Measurements from ENCODE around the gene C19orf25.

Gene C19orf25

DNA sequence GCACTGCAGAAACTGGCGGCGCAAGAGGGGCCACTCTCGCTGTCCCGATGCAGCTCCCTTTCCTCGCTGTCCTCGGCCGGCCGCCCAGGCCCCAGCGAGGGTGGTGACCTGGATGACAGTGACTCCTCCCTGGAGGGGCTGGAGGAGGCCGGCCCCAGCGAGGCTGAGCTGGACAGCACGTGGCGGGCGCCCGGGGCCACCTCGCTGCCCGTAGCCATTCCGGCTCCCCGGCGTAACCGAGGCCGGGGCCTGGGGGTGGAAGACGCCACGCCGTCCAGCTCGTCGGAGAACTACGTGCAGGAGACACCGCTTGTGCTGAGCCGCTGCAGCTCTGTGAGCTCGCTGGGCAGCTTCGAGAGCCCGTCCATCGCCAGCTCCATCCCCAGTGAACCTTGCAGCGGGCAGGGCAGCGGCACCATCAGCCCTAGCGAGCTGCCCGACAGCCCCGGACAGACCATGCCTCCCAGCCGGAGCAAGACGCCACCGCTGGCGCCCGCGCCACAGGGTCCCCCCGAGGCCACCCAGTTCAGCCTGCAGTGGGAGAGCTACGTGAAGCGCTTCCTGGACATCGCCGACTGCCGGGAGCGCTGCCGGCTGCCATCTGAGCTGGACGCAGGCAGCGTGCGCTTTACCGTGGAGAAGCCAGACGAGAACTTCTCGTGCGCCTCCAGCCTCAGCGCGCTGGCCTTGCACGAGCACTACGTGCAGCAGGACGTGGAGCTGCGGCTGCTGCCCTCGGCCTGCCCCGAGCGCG lies 12.4 kb downstream of the C19orf25 start:
- in situ Hi-C loops (cut with MboI; ENCODE audit: low sequenced_read_pairs) = no loop called here

DNA sequence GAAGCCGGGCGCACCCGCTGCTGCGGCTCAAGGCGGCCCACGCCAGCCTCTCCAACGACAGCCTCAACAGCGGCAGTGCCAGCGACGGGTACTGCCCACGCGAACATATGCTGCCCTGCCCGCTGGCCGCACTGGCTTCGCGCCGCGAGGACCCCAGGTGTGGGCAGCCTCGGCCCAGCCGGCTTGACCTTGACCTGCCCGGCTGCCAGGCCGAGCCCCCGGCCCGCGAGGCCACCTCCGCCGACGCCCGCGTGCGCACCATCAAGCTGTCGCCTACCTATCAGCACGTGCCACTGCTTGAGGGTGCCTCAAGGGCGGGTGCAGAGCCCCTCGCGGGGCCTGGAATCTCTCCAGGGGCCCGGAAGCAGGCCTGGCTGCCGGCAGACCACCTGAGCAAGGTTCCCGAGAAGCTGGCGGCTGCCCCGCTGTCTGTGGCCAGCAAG lies 13.0 kb downstream of the C19orf25 start:
- in situ Hi-C loops (cut with MboI; ENCODE audit: low sequenced_read_pairs) = no loop called here

DNA sequence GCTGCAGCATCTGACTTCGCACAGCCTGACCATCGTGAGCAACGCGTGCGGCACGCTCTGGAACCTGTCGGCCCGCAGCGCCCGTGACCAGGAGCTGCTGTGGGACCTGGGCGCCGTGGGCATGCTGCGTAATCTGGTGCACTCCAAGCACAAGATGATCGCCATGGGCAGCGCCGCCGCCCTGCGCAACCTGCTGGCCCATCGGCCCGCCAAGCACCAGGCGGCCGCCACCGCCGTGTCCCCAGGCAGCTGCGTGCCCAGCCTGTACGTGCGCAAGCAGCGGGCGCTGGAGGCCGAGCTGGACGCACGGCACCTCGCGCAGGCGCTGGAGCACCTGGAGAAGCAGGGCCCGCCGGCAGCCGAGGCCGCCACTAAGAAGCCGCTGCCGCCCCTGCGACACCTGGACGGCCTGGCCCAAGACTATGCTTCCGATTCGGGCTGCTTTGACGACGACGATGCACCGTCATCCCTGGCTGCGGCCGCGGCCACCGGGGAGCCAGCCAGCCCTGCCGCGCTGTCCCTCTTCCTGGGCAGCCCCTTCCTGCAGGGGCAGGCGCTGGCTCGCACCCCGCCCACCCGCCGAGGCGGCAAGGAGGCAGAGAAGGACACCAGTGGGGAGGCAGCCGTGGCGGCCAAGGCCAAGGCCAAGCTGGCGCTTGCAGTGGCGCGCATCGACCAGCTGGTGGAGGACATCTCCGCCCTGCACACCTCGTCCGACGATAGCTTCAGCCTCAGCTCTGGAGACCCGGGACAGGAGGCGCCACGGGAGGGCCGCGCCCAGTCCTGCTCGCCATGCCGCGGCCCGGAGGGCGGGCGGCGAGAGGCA lies 13.6 kb downstream of the C19orf25 start:
- in situ Hi-C loops (cut with MboI; ENCODE audit: low sequenced_read_pairs) = no loop called here

DNA sequence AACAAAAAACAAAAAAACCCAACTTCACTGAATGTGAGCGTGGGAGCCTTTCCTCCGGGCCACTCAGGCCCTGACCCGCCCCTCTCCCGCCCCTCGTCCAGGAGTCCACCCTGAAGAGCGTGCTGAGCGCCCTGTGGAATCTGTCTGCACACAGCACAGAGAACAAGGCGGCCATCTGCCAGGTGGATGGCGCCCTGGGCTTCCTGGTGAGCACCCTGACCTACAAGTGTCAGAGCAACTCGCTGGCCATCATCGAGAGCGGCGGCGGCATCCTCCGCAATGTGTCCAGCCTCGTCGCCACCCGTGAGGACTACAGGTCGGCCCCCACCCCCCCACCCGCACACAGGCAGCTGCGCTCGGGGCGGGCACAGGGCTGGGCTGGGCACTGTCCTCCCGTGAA lies 17.2 kb downstream of the C19orf25 start:
- in situ Hi-C loops (cut with MboI; ENCODE audit: low sequenced_read_pairs) = no loop called here

DNA sequence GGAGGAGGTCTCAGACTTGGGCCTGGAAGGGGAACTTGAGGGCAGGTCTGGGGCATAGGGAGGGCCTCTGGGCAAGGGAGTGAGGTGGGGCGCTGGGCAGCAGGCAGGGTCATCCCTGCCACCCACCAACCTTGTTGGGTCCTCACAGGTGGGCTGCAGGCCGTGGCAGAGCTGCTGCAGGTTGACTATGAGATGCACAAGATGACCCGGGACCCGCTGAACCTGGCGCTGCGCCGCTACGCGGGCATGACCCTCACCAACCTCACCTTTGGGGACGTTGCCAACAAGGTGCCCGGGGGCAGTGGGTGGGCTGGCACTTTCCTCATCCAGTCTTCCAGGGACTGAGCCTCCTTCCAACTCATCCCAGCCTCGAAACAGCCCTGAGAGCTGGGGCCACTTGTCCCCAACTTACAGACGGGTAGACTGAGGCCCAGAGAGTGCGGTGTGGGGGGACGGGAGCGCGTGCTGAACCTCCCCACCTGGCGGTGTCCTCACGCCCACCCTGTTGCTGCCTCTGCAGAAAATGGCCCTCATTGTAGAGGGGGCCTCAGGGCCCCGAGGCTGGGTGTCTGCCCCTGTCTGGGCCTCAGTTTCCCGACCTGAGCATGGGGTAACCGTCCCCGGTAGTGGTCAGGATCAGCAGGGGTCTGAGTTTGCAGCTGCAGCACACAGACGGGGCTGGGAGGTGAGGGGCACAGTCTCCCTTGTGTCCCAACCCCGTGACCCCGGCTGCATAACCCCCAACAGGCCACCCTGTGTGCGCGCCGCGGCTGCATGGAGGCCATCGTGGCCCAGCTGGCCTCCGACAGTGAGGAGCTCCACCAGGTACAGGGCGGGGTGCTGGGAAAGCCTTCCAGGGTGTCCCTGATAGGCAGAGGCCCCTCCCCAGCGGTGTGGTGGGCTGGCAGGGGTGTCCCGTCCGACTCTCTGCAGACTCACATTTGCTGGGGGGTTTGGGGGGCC lies 18.7 kb downstream of the C19orf25 start:
- in situ Hi-C loops (cut with MboI; ENCODE audit: low sequenced_read_pairs) = no loop called here

DNA sequence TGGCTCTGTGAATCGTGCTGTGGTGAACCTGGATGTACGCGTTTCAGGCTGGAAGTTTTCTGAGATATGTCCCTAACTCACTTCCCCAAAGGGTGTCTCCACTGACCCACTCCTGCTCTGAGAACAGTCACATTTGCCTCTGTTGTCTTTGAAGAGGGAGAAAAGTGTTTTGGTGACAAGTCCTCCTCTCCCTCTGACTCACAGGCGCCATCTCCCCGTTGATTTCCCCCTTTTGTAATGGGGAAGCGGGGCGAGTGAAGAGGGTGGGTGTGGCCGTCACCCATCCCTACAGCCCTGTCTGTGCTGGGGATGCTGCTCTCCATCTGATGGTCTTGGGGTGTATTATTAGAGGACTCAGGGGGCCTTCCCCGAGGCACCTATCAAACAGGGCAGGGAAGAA lies 19.5 kb downstream of the C19orf25 start:
- in situ Hi-C loops (cut with MboI; ENCODE audit: low sequenced_read_pairs) = no loop called here

DNA sequence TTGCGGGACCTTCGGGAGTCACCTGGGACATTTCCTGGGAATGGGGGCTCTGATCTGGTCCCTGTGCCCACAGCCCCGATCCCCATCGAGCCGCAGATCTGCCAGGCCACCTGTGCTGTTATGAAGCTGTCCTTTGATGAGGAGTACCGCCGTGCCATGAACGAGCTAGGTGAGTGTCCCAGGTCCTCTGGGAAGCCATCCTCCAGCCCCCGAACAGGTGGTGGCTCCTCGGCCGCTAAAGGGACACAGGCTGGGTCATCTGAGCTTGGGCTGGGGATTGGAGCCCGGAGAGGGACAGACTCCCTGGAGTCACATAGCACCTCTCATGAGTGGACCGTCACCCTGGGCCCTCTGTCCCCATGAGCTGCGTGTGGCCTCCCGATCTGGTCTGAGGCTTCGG lies 21.1 kb downstream of the C19orf25 start:
- in situ Hi-C loops (cut with MboI; ENCODE audit: low sequenced_read_pairs) = no loop called here

DNA sequence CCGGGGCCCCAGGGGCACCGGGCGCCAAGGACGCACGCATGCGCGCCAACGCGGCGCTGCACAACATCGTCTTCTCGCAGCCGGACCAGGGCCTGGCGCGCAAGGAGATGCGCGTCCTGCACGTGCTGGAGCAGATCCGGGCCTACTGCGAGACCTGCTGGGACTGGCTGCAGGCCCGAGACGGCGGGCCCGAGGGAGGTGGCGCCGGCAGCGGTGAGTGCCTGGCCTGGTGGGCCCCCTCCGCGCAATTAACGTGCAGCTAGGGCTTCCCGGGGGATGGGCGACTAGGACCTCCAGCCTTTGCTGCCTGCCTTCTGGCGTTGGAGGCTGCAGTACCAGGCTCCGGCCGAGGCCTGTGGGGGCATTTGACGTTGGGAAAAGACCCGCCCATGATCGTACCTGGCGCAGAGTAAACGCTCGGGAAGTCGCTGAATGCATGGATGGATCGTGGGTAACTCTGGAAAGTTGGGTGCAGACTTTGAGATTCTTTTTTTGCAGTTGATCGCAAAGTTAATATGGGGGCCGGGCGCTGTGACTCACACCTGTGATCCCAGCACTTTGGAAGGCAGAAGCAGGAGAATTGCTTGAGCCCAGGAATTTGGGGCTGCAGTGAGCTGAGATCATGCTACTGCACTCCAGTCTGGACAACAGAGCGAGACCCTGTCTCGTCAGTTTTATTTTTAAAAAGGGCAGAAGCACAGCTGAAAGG lies 21.8 kb downstream of the C19orf25 start:
- in situ Hi-C loops (cut with MboI; ENCODE audit: low sequenced_read_pairs) = no loop called here

DNA sequence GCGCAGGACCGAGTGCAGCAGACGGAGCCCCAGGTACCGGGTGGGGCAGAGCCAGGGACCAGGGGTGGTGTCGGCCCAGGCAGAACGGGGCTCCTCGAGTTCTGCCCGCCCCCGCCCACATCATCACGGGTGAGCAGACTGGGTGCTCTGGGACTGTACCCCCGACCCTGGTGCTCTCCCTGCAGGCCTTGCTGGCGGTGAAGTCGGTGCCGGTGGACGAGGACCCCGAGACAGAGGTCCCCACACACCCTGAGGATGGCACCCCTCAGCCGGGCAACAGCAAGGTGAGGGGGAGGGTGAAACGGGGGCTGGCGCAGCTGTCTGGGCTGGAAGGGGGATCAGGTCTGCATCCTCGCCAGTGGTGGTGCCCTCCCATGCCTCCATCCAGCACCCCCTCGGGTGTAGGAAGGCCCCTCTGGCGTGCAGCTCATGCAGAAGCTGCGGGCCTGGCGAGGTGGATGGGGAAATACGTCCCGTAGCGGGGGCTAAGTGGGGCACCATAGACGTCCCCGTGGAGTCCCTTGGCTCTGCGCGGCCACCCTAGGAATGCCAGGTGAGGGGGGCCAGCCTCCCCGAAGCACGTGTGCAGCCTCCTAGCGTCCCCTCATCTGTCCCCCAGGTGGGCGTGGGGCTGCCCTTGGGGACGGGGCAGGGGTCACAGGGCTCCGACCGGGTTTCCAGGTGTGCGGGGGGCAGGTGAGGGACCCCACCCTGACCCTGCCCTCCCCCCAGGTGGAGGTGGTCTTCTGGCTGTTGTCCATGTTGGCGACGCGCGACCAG lies 22.7 kb downstream of the C19orf25 start:
- in situ Hi-C loops (cut with MboI; ENCODE audit: low sequenced_read_pairs) = no loop called here

DNA sequence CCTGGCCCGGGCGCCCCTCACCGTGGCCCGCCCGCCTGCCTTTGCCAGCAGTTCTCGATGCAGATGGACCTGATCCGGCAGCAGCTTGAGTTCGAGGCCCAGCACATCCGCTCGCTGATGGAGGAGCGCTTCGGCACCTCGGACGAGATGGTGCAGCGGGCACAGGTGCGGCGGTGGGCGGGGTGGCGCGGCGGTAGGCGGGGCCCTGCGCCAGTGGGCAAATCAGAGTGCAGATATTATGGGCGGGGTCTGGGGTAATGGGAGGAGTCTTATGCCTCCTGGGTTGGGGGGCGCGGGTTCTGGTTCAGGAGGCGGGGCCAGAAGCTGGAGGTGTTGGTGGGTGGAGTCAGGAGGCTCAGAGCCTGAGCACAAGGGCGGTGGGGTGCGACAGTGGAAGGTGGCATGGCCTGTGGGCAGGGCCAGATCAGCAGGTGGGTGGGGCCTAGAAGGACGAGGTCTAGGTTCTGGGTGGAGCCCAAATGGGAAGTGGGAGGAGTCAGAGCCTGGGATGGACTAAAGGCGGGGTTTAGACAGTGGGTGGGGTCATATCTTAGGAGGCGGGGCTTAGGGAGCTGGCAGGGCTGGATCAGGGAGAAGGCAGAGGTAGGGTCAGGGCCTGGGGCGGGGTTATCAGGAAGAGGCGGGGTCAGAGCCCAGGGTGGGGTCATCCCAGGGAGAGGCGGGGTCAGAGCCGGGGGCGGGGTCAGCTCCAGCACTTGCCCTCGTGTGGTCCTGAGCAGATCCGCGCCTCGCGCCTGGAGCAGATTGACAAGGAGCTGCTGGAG lies 23.5 kb downstream of the C19orf25 start:
- in situ Hi-C loops (cut with MboI; ENCODE audit: low sequenced_read_pairs) = no loop called here

DNA sequence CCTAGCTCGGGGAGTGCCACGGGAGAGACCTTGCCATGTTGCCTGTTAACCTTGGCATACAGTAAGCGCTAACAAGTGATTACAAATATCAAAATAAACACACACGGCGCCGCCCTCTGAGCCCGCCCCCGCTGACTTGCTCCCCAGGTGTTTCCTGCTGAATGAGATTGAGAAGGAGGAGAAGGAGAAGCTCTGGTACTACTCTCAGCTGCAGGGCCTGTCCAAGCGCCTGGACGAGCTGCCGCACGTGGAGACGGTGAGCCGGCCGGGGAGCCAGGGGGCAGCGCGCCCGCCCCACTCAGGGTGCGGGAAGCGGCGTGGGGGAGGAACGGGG lies 24.0 kb downstream of the C19orf25 start:
- in situ Hi-C loops (cut with MboI; ENCODE audit: low sequenced_read_pairs) = no loop called here

DNA sequence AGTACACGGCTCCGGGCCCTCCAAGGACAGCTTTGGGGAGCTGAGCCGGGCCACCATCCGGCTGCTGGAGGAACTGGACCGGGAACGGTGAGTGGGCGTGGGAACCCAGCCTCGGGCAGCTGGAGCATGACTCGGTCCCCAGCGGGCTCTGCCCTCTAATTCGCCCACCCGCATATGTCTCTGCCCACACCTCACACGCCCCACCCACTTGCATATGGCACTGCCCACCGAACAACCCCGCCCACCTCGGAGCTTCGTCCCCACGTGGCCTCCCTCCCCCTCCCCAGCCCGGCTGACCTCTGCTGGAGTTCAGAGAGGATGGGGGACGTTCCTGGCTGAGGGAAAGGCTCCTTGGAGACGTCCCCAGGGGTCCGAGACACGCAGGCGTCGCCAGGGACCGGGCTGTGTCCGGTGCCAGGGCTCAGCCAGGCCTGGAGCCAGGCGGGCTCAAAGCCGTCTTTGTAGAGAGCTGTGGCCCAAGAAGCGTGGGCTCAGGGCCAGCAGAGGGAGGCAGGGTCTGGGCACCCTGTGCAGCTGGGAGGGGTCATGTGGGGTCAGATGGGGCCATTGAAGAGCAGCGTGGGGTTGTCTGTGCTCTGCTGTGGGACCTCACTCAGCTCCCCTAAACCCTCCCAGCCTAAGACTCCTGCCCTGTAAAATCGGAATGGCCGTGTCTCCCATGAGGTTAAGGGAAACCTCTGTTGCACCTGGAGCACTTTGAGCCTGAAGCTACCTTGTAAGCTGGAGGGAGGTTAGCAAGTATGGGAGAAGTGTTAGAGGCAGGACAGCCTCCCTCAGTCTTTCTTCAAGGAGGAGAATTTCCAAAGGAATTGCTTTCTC lies 25.3 kb downstream of the C19orf25 start:
- in situ Hi-C loops (cut with MboI; ENCODE audit: low sequenced_read_pairs) = no loop called here

DNA sequence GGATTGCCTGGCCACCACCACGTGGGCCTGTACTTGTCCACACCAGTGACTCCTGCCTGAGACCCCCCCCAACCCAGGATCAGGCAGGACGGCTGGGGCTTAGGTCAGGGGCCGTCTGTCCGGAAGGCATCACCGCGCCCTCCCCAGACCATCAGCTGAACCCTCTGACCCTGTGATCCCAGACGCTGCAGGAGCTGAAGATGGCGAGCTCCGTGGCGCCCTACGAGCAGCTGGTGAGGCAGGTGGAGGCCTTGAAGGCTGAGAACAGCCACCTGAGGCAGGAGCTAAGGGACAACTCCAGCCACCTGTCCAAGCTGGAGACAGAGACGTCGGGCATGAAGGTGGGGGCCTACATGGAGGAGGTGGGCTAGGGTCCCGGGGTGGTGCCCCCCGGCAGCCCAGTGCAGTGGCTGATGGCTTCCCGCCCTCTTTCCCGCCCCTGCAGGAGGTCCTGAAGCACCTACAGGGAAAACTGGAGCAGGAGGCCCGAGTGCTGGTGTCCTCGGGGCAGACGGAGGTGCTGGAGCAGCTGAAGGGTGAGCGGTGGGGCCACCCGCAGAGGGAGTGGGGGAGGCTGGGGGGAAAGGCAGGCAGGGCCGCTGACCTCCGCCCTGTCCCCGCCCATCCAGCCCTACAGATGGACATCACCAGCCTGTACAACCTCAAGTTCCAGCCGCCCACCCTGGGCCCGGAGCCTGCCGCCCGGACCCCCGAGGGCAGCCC lies 26.1 kb downstream of the C19orf25 start:
- in situ Hi-C loops (cut with MboI; ENCODE audit: low sequenced_read_pairs) = no loop called here

DNA sequence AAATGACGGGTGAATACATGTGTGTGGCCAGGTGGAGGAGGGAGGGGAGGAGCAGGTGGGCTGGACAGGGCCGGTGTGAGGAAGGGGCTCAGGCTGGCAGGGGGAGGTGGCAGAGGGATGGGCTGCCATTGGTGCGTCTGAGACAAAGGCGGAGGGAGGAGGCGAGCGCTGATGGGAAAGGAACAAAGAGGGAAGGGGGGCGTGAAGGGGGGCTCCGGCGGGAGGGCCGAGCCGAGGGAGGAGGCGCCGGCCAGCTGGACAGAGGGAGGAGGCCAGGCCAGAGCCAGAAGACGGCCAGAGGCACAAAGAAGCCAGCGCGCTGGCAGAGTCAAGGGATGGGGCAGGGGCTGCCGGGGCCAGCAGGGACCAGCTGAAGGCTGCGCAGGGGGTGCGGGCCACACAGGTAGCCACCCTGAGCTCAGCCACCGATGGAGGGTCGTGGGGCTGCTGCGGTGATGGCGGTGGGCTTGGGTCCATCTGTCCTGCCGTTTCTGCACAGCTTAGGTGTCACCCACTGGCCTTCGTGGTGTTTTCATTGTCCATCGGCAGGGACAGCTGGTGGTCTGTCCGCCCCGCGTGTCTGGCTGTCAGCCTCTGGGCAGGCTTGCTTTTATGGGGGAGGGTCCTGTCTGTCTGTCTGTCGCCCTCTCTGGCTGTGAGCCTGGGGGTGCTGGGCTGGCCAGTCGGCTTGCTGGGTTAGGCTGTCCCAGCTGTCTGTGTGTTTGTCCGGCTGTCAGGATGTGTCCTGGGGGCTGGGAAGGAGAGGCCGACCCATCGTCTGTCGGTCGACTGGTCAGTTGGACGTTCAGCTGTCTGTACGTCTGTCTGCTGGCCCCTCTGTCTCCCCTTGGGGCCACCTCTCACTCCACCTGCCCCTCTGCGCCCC lies 26.9 kb downstream of the C19orf25 start:
- in situ Hi-C loops (cut with MboI; ENCODE audit: low sequenced_read_pairs) = no loop called here

DNA sequence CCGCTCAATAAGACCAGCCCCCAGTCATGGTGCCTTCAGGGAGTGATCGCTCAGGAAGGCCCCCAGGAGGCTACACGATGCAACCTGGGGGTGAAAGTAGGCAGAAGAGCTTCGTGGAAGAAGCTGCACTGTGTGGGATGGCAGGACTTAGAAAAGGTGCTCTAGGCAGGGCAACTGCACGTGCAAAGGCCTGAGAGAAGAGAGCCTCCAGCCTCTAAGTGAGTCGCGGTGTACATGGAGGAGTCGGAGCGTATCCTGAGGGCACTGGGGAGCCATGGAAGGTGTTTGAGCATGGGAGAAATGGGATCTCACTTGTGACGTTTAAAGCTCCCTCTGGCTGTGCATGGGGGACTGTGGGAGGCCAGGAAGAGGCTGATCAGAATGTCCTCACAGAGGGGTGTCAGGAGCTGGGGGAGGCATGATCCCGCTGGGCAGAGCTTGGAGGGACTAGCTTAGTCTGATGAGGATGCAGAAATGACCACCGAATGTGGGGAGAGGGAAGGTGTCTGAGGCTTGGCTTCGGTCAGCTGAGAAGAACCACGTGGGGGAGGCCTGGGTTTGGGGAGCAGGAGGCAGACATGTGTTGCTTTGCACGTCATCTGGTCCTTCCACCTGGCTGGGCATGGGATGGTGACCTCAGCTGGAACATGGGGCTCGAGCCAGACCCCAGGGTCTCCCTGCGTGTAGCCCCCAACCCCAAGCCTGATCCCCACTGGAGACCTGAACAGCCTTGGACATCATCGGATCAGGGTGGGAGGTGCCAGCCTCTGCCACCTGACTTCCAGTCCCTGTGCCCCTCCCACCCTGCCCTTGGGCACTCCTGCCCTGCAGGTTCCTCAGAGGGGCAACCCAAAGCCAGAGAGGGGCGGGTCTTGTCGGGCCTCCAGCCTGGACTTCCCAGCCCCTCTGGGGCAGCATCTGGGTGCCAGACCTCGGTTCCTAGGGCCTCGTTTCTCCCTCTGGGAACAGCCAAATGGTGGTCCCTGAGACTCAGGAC lies 28.0 kb downstream of the C19orf25 start:
- in situ Hi-C loops (cut with MboI; ENCODE audit: low sequenced_read_pairs) = no loop called here
